Measurements from ENCODE around the gene SLIT3. TPM values are rescaled to one million over a fixed set of nuclear protein-coding genes. Genes with fewer than 3 reads are reported as not detected.
A peak's percentile ranks its signal among the peaks of the same experiment; 100 is the strongest.

The SLIT3 gene
- polyA plus RNA-seq, 1 of the 3 experiments (the other 2 are of a cell fraction) = 119 TPM

- TF ChIP-seq USF2 (IDR thresholded peaks at IDR 0.05; ENCODE audit: borderline replicate concordance, low read depth, low read length) = no peak
- no peak for TF ChIP-seq NRF1 (IDR thresholded peaks at IDR 0.05; ENCODE audit: low read depth, low read length)
These were observed 502.6 kb downstream of the SLIT3 start (continued) for GRCh38 chr5:168798065-168799023.

GRCh38 chr5:168796593-168797580 lies 504.1 kb downstream of the SLIT3 start:
- H3F3A ChIP-seq (replicated peaks; ENCODE audit: insufficient read depth) = peaks cover 5% of the 10 kb centered on the region
- no peaks in the 10 kb centered on the region for H3K79me2 ChIP-seq (ENCODE audit: insufficient read depth)
- no peak overlapping the region for H3K4me2 ChIP-seq
- H3K27me3 ChIP-seq (ENCODE audit: insufficient read depth) = no peaks in the 10 kb centered on the region
- no peaks in the 10 kb centered on the region for H4K20me1 ChIP-seq (ENCODE audit: insufficient read depth)
- WGBS (ENCODE audit: low lambda C conversion rate) = 82% methylated on average over 9 of the region's 12 CpGs
- H3K36me3 ChIP-seq (replicated peaks in 1 of 2; ENCODE audit: control insufficient read depth in 1 of 2, insufficient read depth in 2 of 2, low read length in 1 of 2) = peaks cover 0 to 95% of the 10 kb centered on the region in 2 experiments
- TF ChIP-seq TCF12 (IDR thresholded peaks at IDR 0.05) = no peak
- TF ChIP-seq EZH2phosphoT487 (IDR thresholded peaks at IDR 0.05; ENCODE audit: borderline replicate concordance, low read depth) = no peak
- no peak for TF ChIP-seq GABPA (IDR thresholded peaks at IDR 0.05; ENCODE audit: low read depth)
- no peak for TF ChIP-seq POLR2AphosphoS5 (IDR thresholded peaks at IDR 0.05; ENCODE audit: low read depth, low read length)
- TF ChIP-seq USF2 (IDR thresholded peaks at IDR 0.05; ENCODE audit: borderline replicate concordance, low read depth, low read length) = no peak
- TF ChIP-seq ZBTB33 (IDR thresholded peaks at IDR 0.05; ENCODE audit: borderline replicate concordance, low read depth) = no peak
- TF ChIP-seq RAD21 (IDR thresholded peaks at IDR 0.05; ENCODE audit: low read length) = no peak
- TF ChIP-seq FOXM1 (IDR thresholded peaks at IDR 0.05; ENCODE audit: low read depth) = no peak
- no peak for TF ChIP-seq MXI1 (IDR thresholded peaks at IDR 0.05; ENCODE audit: low read depth, low read length)
- no peak for TF ChIP-seq EP300 (IDR thresholded peaks at IDR 0.05; ENCODE audit: borderline replicate concordance in 1 of 2, low read depth in 1 of 2, low read length in 1 of 2)
- no peak overlapping the region for H2AFZ ChIP-seq (ENCODE audit: low read depth)
- H3K9ac ChIP-seq = no peak overlapping the region
- ChIA-PET POLR2A (interaction anchor here (1.2 to 1.3 kb wide), 2 partner anchors 10 to 17 kb away, joined by 3 read pairs; no protein-coding TSS in a partner anchor), CTCF (interaction anchor here (0.6 to 2.1 kb wide), 3 partner anchors 11 to 310 kb away, joined by 3 to 5 read pairs (median 5); no protein-coding TSS in a partner anchor)
- no peak for DNase-seq
- H3K9me3 ChIP-seq = no peaks in the 10 kb centered on the region
- no peaks in the 10 kb centered on the region for H3K9me2 ChIP-seq
- H3K4me1 ChIP-seq (ENCODE audit: control insufficient read depth in 1 of 2, insufficient read depth in 2 of 2, low read depth in 1 of 2, low read length in 1 of 2) = peaks cover 2 to 70% of the 10 kb centered on the region in 2 experiments; a peak in 2 of 4 replicates
- H3K27ac ChIP-seq (ENCODE audit: low read depth in 2 of 2, low read length in 1 of 2) = peak overlapping the region in 1 of 2 experiments; percentile 47; a peak in 2 of 4 replicates
- H3K4me3 ChIP-seq (ENCODE audit: low read depth in 2 of 2, low read length in 1 of 2) = no peak overlapping the region; a peak in 1 of 4 replicates

Data from SK-N-SH (cell line).